ENCODE results near the gene TNFRSF18.
A peak's percentile ranks its signal among the peaks of the same experiment; 100 is the strongest.
"Not testable (repeated sequence)": the region's sequence is repeated elsewhere in the genome, so short reads cannot be mapped to it uniquely, and the experiment has no call there.

The TNFRSF18 gene

GRCh38 chr1:1204425-1204920 lies 1.9 kb downstream of the TNFRSF18 start:
- Mint-ChIP-seq H3K36me3 (ENCODE audit: low read depth) (no peaks in the 10 kb centered on the region), H3K9me3 (no peaks in the 10 kb centered on the region), H3K27me3 (ENCODE audit: low read depth) (no peaks in the 10 kb centered on the region), H3K4me3 (no peak overlapping the region), H3K4me1 (ENCODE audit: low read depth) (peaks cover 13% of the 10 kb centered on the region), H3K27ac (no peak overlapping the region)
- no peak for DNase-seq (ENCODE audit: low spot score)

- no peak for DNase-seq (ENCODE audit: low spot score)
- H3K9me3 Mint-ChIP-seq, result no peaks in the 10 kb centered on the region
- H3K4me1 Mint-ChIP-seq (ENCODE audit: low read depth), result peaks cover 10% of the 10 kb centered on the region
- H3K4me3 Mint-ChIP-seq, result no peak overlapping the region
- H3K36me3 Mint-ChIP-seq (ENCODE audit: low read depth), result no peaks in the 10 kb centered on the region
- no peak overlapping the region for H3K27ac Mint-ChIP-seq
- H3K27me3 Mint-ChIP-seq (ENCODE audit: low read depth), result no peaks in the 10 kb centered on the region
Measured at GRCh38 chr1:1203561-1204424, 2.6 kb downstream of the TNFRSF18 start.

GRCh38 chr1:1202831-1203560 lies 3.4 kb downstream of the TNFRSF18 start:
- Mint-ChIP-seq H3K4me1 (ENCODE audit: low read depth) (peaks cover 5% of the 10 kb centered on the region), H3K9me3 (no peaks in the 10 kb centered on the region), H3K4me3 (no peak overlapping the region), H3K27ac (no peak overlapping the region), H3K36me3 (ENCODE audit: low read depth) (no peaks in the 10 kb centered on the region), H3K27me3 (ENCODE audit: low read depth) (no peaks in the 10 kb centered on the region)
- DNase-seq (ENCODE audit: low spot score), result no peak

- Mint-ChIP-seq H3K9me3 (no peaks in the 10 kb centered on the region), H3K27me3 (ENCODE audit: low read depth) (no peaks in the 10 kb centered on the region), H3K27ac (peak overlapping the region; percentile 69), H3K36me3 (ENCODE audit: low read depth) (no peaks in the 10 kb centered on the region), H3K4me3 (peak overlapping the region; percentile 36), H3K4me1 (ENCODE audit: low read depth) (peaks cover 3% of the 10 kb centered on the region)
- peak; percentile 93 for DNase-seq (ENCODE audit: low spot score)
Measured at GRCh38 chr1:1200876-1201810, 5.2 kb downstream of the TNFRSF18 start.

- peaks cover under 1% of the 10 kb centered on the region for H3K27me3 Mint-ChIP-seq (ENCODE audit: low read depth)
- no peak for DNase-seq (ENCODE audit: low spot score)
- H3K4me1 Mint-ChIP-seq (ENCODE audit: low read depth), result peaks cover 3% of the 10 kb centered on the region
- peak overlapping the region; percentile 36 for H3K4me3 Mint-ChIP-seq
- peak overlapping the region; percentile 69 for H3K27ac Mint-ChIP-seq
- H3K36me3 Mint-ChIP-seq (ENCODE audit: low read depth), result peaks cover under 1% of the 10 kb centered on the region
- H3K9me3 Mint-ChIP-seq, result peaks cover 2% of the 10 kb centered on the region
Measured at GRCh38 chr1:1199961-1200875, 6.2 kb downstream of the TNFRSF18 start.

GRCh38 chr1:1199141-1199960 lies 7.0 kb downstream of the TNFRSF18 start:
- Mint-ChIP-seq H3K4me1 (ENCODE audit: low read depth) (peaks cover 3% of the 10 kb centered on the region), H3K27me3 (ENCODE audit: low read depth) (peaks cover 9% of the 10 kb centered on the region), H3K9me3 (peaks cover 11% of the 10 kb centered on the region), H3K36me3 (ENCODE audit: low read depth) (peaks cover 2% of the 10 kb centered on the region), H3K4me3 (peak overlapping the region; percentile 36), H3K27ac (peak overlapping the region; percentile 15)
- no peak for DNase-seq (ENCODE audit: low spot score)

- H3K27ac Mint-ChIP-seq, result no peak overlapping the region
- peaks cover 9% of the 10 kb centered on the region for H3K27me3 Mint-ChIP-seq (ENCODE audit: low read depth)
- H3K36me3 Mint-ChIP-seq (ENCODE audit: low read depth), result peaks cover 2% of the 10 kb centered on the region
- DNase-seq (ENCODE audit: low spot score), result no peak
- peaks cover 3% of the 10 kb centered on the region for H3K4me1 Mint-ChIP-seq (ENCODE audit: low read depth)
- no peak overlapping the region for H3K4me3 Mint-ChIP-seq
- H3K9me3 Mint-ChIP-seq, result peaks cover 14% of the 10 kb centered on the region
Measured at GRCh38 chr1:1198423-1199140, 7.8 kb downstream of the TNFRSF18 start.

GRCh38 chr1:1197551-1198422 lies 8.6 kb downstream of the TNFRSF18 start:
- peaks cover 3% of the 10 kb centered on the region for H3K4me1 Mint-ChIP-seq (ENCODE audit: low read depth)
- H3K36me3 Mint-ChIP-seq (ENCODE audit: low read depth), result peaks cover 2% of the 10 kb centered on the region
- H3K4me3 Mint-ChIP-seq, result no peak overlapping the region
- H3K27me3 Mint-ChIP-seq (ENCODE audit: low read depth), result peaks cover 9% of the 10 kb centered on the region
- H3K9me3 Mint-ChIP-seq, result peaks cover 14% of the 10 kb centered on the region
- H3K27ac Mint-ChIP-seq, result no peak overlapping the region
- DNase-seq (ENCODE audit: low spot score), result no peak

GRCh38 chr1:1197188-1197500 lies 9.2 kb downstream of the TNFRSF18 start:
- Mint-ChIP-seq H3K27me3 (ENCODE audit: low read depth) (peaks cover 9% of the 10 kb centered on the region), H3K27ac (no peak overlapping the region), H3K9me3 (peaks cover 15% of the 10 kb centered on the region), H3K36me3 (ENCODE audit: low read depth) (peaks cover 2% of the 10 kb centered on the region), H3K4me3 (no peak overlapping the region), H3K4me1 (ENCODE audit: low read depth) (peaks cover 3% of the 10 kb centered on the region)
- no peak for DNase-seq (ENCODE audit: low spot score)

- H3K4me3 Mint-ChIP-seq, result no peak overlapping the region
- H3K27me3 Mint-ChIP-seq (ENCODE audit: low read depth), result peaks cover 9% of the 10 kb centered on the region
- H3K4me1 Mint-ChIP-seq (ENCODE audit: low read depth), result peaks cover 3% of the 10 kb centered on the region
- no peak overlapping the region for H3K27ac Mint-ChIP-seq
- no peak for DNase-seq (ENCODE audit: low spot score)
- peaks cover 21% of the 10 kb centered on the region for H3K9me3 Mint-ChIP-seq
- peaks cover 5% of the 10 kb centered on the region for H3K36me3 Mint-ChIP-seq (ENCODE audit: low read depth)
Measured at GRCh38 chr1:1196431-1197187, 9.8 kb downstream of the TNFRSF18 start.

GRCh38 chr1:1195726-1196125 lies 10.7 kb downstream of the TNFRSF18 start:
- H3K27ac Mint-ChIP-seq; H3K36me3 Mint-ChIP-seq (ENCODE audit: low read depth); DNase-seq (ENCODE audit: low spot score); H3K4me1 Mint-ChIP-seq (ENCODE audit: low read depth); H3K4me3 Mint-ChIP-seq; H3K27me3 Mint-ChIP-seq (ENCODE audit: low read depth): not testable (repeated sequence)
- H3K9me3 Mint-ChIP-seq, result peaks cover 21% of the 10 kb centered on the region
